Panc1 (cell line): Measurements from ENCODE around the gene BOC. TPM values are rescaled to one million over a fixed set of nuclear protein-coding genes. Genes with fewer than 3 reads are reported as not detected.

Experiments
- ATAC-seq: fragments of 200-7000 bp; cut with Tn5 transposase; 2 replicates; pipeline ENCODE4 v1.9.1; 2020; ENCODE audit warnings: mild to moderate bottlenecking, moderate library complexity
- BruUV-seq: library from RNA; stranded (reverse); fragments of 400-500 nt; replicated peaks from 2 replicates; lab custom pipeline; 2021; lab: Mats Ljungman, UMichigan
- CTCF ChIA-PET: fragments of 300-600 bp; sonication (Branson Sonifier 250); formaldehyde crosslinking; loops from one replicate; lab custom pipeline; 2022; ENCODE audit warnings: antibody characterized with exemption; lab: Charles Lee
- POLR2A ChIA-PET: fragments of 300-600 bp; sonication (Branson Sonifier 250); formaldehyde crosslinking; loops from one replicate; lab custom pipeline; 2022; ENCODE audit warnings: antibody characterized with exemption; lab: Charles Lee
- DNase-seq: peaks from one replicate; pipeline ENCODE4 v3.0.0-alpha.2; 2010; ENCODE audit warnings: low read depth, low spot score
- H3K27ac ChIP-seq: 2 replicates; pipeline ENCODE4 v1.5.1; 2011; ENCODE audit warnings: mild to moderate bottlenecking, low read length, inconsistent platforms
- H3K27me3 ChIP-seq: fragments of 200-500 bp; sonication (Bioruptor generic); 2 replicates; pipeline ENCODE4 v1.6.0; 2014; ENCODE audit warnings: low read length, inconsistent platforms; ENCODE audit not compliant: control insufficient read depth, insufficient read depth
- H3K36me3 ChIP-seq: fragments of 200-500 bp; sonication (Bioruptor generic); 2 replicates; pipeline ENCODE4 v1.5.1; 2014; ENCODE audit warnings: inconsistent platforms, mild to moderate bottlenecking, low read length, moderate library complexity; ENCODE audit not compliant: control insufficient read depth, insufficient read depth
- H3K4me1 ChIP-seq: 2 replicates; pipeline ENCODE4 v1.5.1; 2011; ENCODE audit warnings: inconsistent platforms, mild to moderate bottlenecking, low read length, moderate library complexity; ENCODE audit not compliant: control insufficient read depth, insufficient read depth
- H3K4me3 ChIP-seq, 2 experiments: 2 replicates each; pipeline ENCODE4 v1.5.1; 2011 to 2012; ENCODE audit warnings: low read depth in 2 of 2, low read length in 2 of 2, mild to moderate bottlenecking in 2 of 2, inconsistent platforms in 1 of 2, moderate library complexity in 1 of 2
- H3K9me3 ChIP-seq: fragments of 200-500 bp; sonication (Bioruptor generic); 2 replicates; pipeline ENCODE4 v1.5.1; 2014; ENCODE audit warnings: low read depth, mild to moderate bottlenecking, inconsistent platforms, low read length, moderate library complexity; ENCODE audit not compliant: control insufficient read depth, insufficient read depth
- POLR2AphosphoS5 ChIP-seq: IDR thresholded peaks from 2 replicates; pipeline ENCODE4 v1.6.1; 2012; ENCODE audit warnings: mild to moderate bottlenecking, low read depth, low read length, moderate library complexity
- SIN3A ChIP-seq: IDR thresholded peaks from 2 replicates; pipeline ENCODE4 v1.6.1; 2012; ENCODE audit warnings: low read depth, mild to moderate bottlenecking, low read length, moderate library complexity, borderline replicate concordance; ENCODE audit not compliant: insufficient read depth
- TCF7L2 ChIP-seq: IDR thresholded peaks from 2 replicates; pipeline ENCODE4 v1.6.1; 2011; ENCODE audit warnings: mild to moderate bottlenecking, low read depth, low read length, inconsistent platforms
- in situ Hi-C: cut with HindIII; loops from 2 replicates; pipeline ENCODE4 v1.10.0; 2016; ENCODE audit warnings: low sequenced_read_pairs, low pct_unique_long_range_greater_than_20kb
- intact Hi-C: fragments of 100-400 bp; cut with micrococcal nuclease; formaldehyde crosslinking; loops from one replicate; pipeline ENCODE4 v1.10.0; 2022; ENCODE audit not compliant: unreplicated experiment
- total RNA-seq: library from RNA; stranded (reverse); gene quantifications from one replicate; pipeline ENCODE4 v1.2.1, GENCODE V29; 2021; ENCODE audit not compliant: unreplicated experiment
- TF ChIP-seq, protein P1 (sequence below): fragments of 450-650 bp; IDR thresholded peaks from 2 replicates; pipeline ENCODE4 v1.5.1; 2017; ENCODE audit warnings: mild to moderate bottlenecking
- TF ChIP-seq, protein P2 (sequence below), 2 experiments: IDR thresholded peaks; 2 replicates each; pipeline ENCODE4 v1.6.1; 2011 to 2012; ENCODE audit warnings: low read depth in 2 of 2, control low read depth in 1 of 2, low read length in 1 of 2, mild to moderate bottlenecking in 1 of 2, moderate library complexity in 1 of 2; ENCODE audit not compliant: insufficient read depth in 1 of 2

The BOC gene
- total RNA-seq, 1 experiment from 2014 or later: 0.33 TPM

DNA sequence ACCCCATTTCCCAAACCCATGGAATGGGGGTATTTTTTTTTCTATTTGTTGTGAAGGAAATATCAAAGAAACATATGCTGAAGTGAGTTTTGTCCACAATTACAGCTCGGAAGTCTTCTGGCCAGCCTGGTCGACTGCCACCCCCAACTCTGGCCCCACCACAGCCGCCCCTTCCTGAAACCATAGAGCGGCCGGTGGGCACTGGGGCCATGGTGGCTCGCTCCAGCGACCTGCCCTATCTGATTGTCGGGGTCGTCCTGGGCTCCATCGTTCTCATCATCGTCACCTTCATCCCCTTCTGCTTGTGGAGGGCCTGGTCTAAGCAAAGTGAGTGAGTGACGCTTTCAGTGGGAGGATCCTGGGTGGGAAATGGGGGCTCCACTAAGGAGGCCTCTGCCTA is 71.9 kb downstream of the BOC start:
- CTCF ChIA-PET: no interaction called here
- Histone ChIP-seq H3K4me1 (peaks cover 8% of the 10 kb centered on the region), H3K27me3 (0 out of 2 replicates have a peak, but pooled peaks cover 2% of the 10 kb centered on the region), H3K36me3 (no peaks in the 10 kb centered on the region), H3K27ac (no peak overlapping the region), H3K4me3 (no peak overlapping the region), H3K9me3 (no peaks in the 10 kb centered on the region)
- in situ Hi-C loops: no loop called here
- TF ChIP-seq TCF7L2: no peak
- no peak for TF ChIP-seq POLR2AphosphoS5
- TF ChIP-seq, protein P1, sequence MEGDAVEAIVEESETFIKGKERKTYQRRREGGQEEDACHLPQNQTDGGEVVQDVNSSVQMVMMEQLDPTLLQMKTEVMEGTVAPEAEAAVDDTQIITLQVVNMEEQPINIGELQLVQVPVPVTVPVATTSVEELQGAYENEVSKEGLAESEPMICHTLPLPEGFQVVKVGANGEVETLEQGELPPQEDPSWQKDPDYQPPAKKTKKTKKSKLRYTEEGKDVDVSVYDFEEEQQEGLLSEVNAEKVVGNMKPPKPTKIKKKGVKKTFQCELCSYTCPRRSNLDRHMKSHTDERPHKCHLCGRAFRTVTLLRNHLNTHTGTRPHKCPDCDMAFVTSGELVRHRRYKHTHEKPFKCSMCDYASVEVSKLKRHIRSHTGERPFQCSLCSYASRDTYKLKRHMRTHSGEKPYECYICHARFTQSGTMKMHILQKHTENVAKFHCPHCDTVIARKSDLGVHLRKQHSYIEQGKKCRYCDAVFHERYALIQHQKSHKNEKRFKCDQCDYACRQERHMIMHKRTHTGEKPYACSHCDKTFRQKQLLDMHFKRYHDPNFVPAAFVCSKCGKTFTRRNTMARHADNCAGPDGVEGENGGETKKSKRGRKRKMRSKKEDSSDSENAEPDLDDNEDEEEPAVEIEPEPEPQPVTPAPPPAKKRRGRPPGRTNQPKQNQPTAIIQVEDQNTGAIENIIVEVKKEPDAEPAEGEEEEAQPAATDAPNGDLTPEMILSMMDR: no peak
- no peak for TF ChIP-seq SIN3A
- TF ChIP-seq, protein P2, sequence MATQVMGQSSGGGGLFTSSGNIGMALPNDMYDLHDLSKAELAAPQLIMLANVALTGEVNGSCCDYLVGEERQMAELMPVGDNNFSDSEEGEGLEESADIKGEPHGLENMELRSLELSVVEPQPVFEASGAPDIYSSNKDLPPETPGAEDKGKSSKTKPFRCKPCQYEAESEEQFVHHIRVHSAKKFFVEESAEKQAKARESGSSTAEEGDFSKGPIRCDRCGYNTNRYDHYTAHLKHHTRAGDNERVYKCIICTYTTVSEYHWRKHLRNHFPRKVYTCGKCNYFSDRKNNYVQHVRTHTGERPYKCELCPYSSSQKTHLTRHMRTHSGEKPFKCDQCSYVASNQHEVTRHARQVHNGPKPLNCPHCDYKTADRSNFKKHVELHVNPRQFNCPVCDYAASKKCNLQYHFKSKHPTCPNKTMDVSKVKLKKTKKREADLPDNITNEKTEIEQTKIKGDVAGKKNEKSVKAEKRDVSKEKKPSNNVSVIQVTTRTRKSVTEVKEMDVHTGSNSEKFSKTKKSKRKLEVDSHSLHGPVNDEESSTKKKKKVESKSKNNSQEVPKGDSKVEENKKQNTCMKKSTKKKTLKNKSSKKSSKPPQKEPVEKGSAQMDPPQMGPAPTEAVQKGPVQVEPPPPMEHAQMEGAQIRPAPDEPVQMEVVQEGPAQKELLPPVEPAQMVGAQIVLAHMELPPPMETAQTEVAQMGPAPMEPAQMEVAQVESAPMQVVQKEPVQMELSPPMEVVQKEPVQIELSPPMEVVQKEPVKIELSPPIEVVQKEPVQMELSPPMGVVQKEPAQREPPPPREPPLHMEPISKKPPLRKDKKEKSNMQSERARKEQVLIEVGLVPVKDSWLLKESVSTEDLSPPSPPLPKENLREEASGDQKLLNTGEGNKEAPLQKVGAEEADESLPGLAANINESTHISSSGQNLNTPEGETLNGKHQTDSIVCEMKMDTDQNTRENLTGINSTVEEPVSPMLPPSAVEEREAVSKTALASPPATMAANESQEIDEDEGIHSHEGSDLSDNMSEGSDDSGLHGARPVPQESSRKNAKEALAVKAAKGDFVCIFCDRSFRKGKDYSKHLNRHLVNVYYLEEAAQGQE (IDR thresholded peaks at IDR 0.05; ENCODE audit: insufficient read depth in 1 of 2, low read depth in 2 of 2, low read length in 1 of 2): no peak
- DNase-seq (no peak), ATAC-seq (no peak)
- POLR2A ChIA-PET: no interaction called here
- intact Hi-C loops: no loop called here
- no TSS peak for BruUV-seq

DNA sequence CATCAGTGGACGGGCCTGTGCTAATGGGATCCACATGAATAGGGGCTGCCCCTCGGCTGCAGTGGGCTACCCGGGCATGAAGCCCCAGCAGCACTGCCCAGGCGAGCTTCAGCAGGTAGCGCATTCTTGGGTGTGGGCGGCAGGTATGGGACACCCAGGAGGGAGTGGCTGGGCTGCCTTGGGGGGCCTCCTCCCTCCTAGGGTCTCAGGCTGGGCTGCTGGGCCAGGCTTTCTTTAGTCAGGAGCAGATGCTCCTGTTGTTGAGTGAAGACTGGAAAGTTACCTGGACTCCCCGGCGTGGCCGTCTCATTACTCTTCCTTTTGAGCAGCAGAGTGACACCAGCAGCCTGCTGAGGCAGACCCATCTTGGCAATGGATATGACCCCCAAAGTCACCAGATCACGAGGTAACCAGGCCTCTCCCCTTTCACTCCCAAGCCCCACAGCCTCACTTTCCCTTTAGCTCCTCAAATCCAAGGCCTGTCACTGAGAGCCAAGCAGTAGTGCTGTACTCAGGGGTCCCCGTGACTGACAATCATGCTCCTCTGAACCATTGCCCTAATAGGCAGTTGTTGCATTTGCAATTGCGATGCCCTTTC is 73.2 kb downstream of the BOC start:
- TF ChIP-seq SIN3A (no peak), TCF7L2 (no peak), POLR2AphosphoS5 (no peak)
- TF ChIP-seq, protein P1: no peak
- TF ChIP-seq, protein P2 (IDR thresholded peaks at IDR 0.05; ENCODE audit: insufficient read depth in 1 of 2, low read depth in 2 of 2, low read length in 1 of 2): no peak
- Histone ChIP-seq H3K36me3 (no peaks in the 10 kb centered on the region), H3K9me3 (no peaks in the 10 kb centered on the region), H3K4me3 (no peak overlapping the region), H3K27ac (no peak overlapping the region), H3K4me1 (peaks cover 8% of the 10 kb centered on the region), H3K27me3 (peaks cover 2% of the 10 kb centered on the region; the same call in 1 of the 2 replicates)
- ChIA-PET CTCF (no interaction called here), POLR2A (no interaction called here)
- intact Hi-C loops (loop anchor here (5.0 kb wide), 2 partner anchors 247 to 343 kb away; no protein-coding TSS in a partner anchor), in situ Hi-C loops (no loop called here)
- no TSS peak for BruUV-seq
- DNase-seq (no peak), ATAC-seq (no peak)
